ENCODE data around the gene TRRAP.

TRRAP gene

GRCh38 chr7:98836811-98837629 lies 41.3 kb upstream of the TRRAP start (continued):
- TF ChIP-seq ZNF26 (tag by site-specific recombination; IDR thresholded peaks at IDR 0.05): no peak
- peak; percentile 82 for TF ChIP-seq ZNF398 (tag by site-specific recombination; IDR thresholded peaks at IDR 0.05)
- TF ChIP-seq HIC1 (tag by site-specific recombination; IDR thresholded peaks at IDR 0.05): peak; percentile 53; the same call in 1 of the 2 replicates
- TF ChIP-seq ZBTB20 (tag by site-specific recombination; IDR thresholded peaks at IDR 0.05): peak; percentile 74
- TF ChIP-seq ZNF580 (tag by site-specific recombination; IDR thresholded peaks at IDR 0.05): no peak
- peak; percentile 61 for TF ChIP-seq ZBTB17 (tag by site-specific recombination; IDR thresholded peaks at IDR 0.05)
- TF ChIP-seq ZNF19 (tag by site-specific recombination; IDR thresholded peaks at IDR 0.05; ENCODE audit: low read depth): 0 out of 2 replicates have a peak, but pooled peaks have one; percentile 22
- peak; percentile 94 for TF ChIP-seq WT1 (tag by site-specific recombination; IDR thresholded peaks at IDR 0.05)
- TF ChIP-seq ZNF175 (tag by site-specific recombination; IDR thresholded peaks at IDR 0.05): no peak
- TF ChIP-seq ZNF792 (tag by site-specific recombination; IDR thresholded peaks at IDR 0.05): no peak
- peak; percentile 56 for TF ChIP-seq ZNF629 (tag by site-specific recombination; IDR thresholded peaks at IDR 0.05)
- TF ChIP-seq ZNF558 (tag by site-specific recombination; IDR thresholded peaks at IDR 0.05): peak; percentile 61; the same call in 1 of the 2 replicates
- no peak for TF ChIP-seq ZNF10 (tag by site-specific recombination; IDR thresholded peaks at IDR 0.05)
- peak; percentile 14; the same call in 1 of the 2 replicates for TF ChIP-seq BCL11A (tag by site-specific recombination; IDR thresholded peaks at IDR 0.05; ENCODE audit: low read depth)
- no peak for TF ChIP-seq ZNF785 (tag by site-specific recombination; IDR thresholded peaks at IDR 0.05)
- peak; percentile 92; the same call in 1 of the 2 replicates for TF ChIP-seq ZNF843 (tag by site-specific recombination; IDR thresholded peaks at IDR 0.05)
- TF ChIP-seq ZFP69B (tag by site-specific recombination; IDR thresholded peaks at IDR 0.05): peak; percentile 100
- TF ChIP-seq ZNF488 (tag by site-specific recombination; IDR thresholded peaks at IDR 0.05): 0 out of 2 replicates have a peak, but pooled peaks have one; percentile 72
- peak; percentile 93 for TF ChIP-seq PATZ1 (tag by site-specific recombination; IDR thresholded peaks at IDR 0.05)
- no peak for TF ChIP-seq ZNF239 (tag by site-specific recombination; IDR thresholded peaks at IDR 0.05)
- 0 out of 2 replicates have a peak, but pooled peaks have one; percentile 58 for TF ChIP-seq IKZF3 (tag by site-specific recombination; IDR thresholded peaks at IDR 0.05)
- no peak for TF ChIP-seq ZNF324 (tag by site-specific recombination; IDR thresholded peaks at IDR 0.05)
- no peak for TF ChIP-seq ZNF658 (tag by site-specific recombination; IDR thresholded peaks at IDR 0.05)
- TF ChIP-seq ZIC2 (tag by site-specific recombination; IDR thresholded peaks at IDR 0.05): peak; percentile 81
- TF ChIP-seq ZNF76 (tag by site-specific recombination; IDR thresholded peaks at IDR 0.05; ENCODE audit: borderline replicate concordance, low read depth): 0 out of 2 replicates have a peak, but pooled peaks have one; percentile 12
- no peak for TF ChIP-seq ZNF549 (tag by site-specific recombination; IDR thresholded peaks at IDR 0.05)
- TF ChIP-seq ZBTB8A (tag by site-specific recombination; IDR thresholded peaks at IDR 0.05): peak; percentile 89
- TF ChIP-seq ZNF692 (tag by site-specific recombination; IDR thresholded peaks at IDR 0.05): peak; percentile 100

Measured in HEK293 (cell line).